Measurements from ENCODE around the gene PCBP1.
A peak's percentile ranks its signal among the peaks of the same experiment; 100 is the strongest.
"Not testable (repeated sequence)": the region's sequence is repeated elsewhere in the genome, so short reads cannot be mapped to it uniquely, and the experiment has no call there.

PCBP1 gene

DNA sequence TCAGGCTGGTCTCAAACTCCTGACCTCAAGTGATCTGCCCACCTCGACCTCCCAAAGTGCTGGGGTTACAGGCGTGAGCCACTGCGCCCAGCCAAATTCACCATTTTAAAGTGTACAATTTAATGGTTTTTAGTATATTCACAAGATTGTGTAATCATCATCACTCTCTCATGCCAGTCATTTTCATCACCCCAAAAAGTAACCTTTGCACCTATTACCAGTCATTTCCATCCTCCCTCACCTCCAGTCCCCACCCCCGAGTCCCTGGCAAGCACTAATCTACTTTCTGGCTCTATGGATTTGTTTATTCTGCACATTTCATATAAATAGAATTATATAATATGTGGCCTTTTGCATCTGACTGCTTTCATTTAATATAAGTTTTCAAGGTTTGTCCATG, 10.8 kb downstream of the PCBP1 start:
- no peak for DNase-seq (ENCODE audit: low spot score)

DNA sequence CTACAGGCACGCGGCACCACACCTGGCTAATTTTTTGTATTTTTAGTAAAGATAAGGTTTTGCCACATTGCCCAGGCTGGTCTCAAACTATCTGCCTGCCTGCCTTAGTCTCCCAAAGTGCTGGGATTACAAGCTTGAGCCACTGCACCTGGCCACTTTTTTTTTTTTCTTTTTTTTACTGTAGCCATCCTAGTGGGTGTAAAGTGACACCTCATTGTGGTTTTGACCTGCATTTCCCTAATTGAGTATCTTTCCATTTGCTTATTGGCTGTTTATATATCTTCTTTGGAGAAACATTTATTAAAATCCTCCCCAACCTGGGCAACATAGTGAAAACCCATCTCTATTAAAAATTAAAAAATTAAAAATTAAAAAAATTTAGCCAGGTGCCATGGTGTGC, 12.0 kb downstream of the PCBP1 start:
- no peak for DNase-seq (ENCODE audit: low spot score)

DNA sequence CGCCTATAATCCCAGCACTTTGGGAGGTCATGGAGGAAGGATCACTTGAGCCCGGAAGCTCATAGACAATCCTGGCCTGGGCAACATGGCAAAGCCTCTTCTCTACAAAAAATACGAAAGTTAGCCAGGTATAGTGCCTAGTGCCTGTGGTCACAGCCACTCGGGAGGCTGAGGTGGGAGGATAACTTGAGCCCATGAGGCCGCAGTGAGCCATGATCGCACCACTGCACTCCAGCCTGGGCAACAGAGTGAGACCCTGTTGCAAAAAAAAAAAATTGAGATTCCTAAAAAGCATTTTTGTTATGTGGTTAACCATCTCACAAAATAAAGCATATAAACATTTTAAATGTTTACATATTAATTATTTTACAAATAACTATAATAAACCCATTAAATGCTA, 13.9 kb downstream of the PCBP1 start:
- no peak for DNase-seq (ENCODE audit: low spot score)

DNA sequence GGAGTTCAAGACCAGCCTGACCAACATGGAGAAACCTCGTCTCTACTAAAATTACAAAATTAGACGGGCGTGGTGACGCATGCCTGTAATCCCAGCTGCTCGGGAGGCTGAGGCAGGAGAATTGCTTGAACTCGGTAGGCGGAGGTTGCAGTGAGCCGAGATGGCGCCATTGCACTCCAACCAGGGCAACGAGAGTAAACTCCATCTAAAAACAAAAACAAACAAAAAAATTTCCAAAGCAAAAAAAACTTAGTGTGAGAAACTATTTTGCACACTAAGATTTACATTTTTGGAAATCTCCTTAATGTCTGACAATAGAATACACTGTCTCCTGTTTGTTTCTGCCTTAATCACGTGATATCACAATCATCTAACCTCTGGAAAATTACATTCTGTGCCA, 14.4 kb downstream of the PCBP1 start:
- not testable (repeated sequence) for DNase-seq (ENCODE audit: low spot score)

DNA sequence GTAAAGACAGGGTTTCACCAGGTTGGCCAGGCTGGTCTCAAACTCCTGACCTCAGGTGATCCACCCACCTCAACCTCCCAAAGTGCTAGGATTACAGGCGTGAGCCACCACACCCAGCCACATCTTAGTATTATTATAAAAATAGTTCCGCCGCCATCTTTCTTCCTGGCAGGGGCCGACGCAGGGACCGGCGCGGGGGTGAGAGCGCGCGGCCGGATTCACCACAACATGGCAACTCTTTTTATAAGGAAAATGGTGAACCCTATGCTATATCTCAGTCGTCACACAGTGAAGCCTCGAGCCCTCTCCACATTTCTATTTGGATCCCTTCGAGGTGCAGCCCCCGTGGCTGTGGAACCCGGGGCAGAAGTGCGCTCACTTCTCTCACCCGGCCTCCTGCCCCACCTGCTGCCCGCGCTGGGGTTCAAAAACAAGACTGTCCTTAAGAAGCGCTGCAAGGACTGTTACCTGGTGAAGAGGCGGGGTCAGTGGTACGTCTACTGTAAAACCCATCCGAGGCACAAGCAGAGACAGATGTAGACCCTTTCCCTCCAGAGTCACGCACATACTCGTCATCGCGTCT, 15.1 kb downstream of the PCBP1 start:
- DNase-seq (ENCODE audit: low spot score), result not testable (repeated sequence)

DNA sequence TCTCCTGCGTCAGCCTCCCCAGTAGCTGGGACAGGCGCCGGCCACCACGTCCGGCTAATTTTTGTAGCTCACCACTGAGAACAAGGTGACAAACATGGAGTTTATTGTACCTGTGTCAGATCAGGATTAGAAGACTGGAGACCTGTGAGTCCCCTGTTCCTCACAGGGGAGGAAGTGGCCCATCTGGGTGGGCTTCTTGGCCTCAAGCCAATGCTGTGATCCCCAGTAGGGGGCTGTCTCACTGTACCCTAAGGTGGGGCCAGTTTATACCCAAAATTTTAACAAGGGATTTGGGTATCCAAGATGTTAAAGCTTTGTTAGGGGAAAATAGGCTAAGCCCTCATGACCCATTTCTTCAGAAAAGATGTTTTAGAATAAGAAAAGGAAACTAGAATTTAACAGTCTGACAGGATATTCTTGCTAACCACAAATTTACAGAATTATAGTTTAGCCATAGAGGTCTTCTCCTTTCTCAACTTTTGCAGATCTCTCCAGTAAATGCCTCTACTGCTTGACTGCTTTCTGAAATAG, 16.3 kb downstream of the PCBP1 start:
- no peak for DNase-seq (ENCODE audit: low spot score)

DNA sequence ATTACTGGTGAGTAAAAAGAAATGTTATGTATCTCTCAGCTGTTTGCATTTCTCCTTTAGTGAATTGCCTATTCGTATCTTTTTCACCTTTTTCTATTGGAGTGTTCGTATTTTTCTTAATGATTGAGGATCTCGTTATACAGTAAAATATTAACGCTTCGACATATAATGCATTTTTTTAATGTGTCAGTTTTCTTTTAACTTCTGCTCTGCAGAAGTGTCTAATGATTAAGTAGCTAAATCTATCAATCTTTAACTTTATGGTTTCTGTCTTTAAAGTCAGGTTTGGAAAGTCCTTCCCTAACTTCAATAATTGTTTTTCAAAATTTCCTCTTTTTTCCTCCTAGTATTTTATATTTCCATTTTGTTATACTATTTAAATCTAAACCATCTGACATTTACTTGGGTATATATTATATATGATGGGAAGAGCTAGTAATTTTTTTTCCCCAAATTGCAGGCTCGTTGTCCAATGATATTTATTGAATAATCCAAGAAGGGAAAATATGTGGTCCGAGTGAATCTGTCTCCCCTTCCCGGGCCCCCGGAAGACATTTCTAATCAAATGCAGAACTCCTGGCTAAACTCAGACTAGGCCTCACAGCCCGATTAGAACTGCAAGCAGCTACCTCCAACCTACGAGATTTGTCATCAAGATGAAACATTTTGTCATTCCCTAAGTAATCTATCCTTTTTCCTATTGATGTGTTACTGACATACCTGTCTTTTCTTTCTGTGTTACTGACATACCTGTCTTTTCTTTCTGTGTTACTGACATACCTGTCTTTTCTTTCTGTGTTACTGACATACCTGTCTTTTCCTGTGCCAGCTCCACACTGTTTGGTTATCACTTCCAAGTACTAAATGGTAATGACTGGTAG, 17.2 kb downstream of the PCBP1 start:
- peak; percentile 50 for DNase-seq (ENCODE audit: low spot score)

DNA sequence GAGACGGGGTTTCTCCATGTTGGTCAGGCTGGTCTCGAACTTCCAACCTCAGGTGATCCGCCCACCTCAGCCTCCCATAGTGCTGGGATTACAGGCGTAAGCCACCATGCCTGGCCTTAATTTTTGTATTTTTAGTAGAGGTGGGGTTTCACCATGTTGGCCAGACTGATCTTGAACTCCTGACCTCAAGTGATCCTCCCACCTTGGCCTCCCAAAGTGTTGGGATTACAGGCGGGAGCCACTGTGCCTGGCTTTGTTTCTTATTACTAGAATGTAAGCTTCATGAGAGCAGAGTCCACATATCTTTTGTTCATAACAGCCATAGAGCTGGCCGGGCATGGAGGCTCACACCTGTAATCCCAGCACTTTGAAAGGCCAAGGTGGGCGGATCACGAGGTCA, 18.9 kb downstream of the PCBP1 start:
- not testable (repeated sequence) for DNase-seq (ENCODE audit: low spot score)

DNA sequence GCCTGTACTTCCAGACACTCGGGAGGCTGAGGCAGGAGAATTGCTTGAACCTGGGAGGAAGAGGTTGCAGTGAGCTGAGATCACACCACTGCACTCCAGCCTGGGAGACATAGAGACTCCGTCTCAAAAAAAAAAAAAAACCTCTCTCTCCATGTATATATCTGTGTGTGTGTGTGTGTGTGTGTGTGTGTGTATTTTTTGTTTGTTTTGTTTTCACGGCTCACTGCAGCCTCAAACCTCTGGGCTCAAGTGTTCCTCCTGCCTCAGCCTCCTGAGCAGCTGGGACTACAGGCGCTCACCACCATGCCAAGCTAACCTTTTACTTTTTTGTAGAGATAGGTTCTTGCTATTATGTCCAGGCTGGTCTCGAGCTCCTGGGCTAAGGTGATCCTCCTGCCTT, 23.1 kb downstream of the PCBP1 start:
- DNase-seq (ENCODE audit: low spot score), result not testable (repeated sequence)

DNA sequence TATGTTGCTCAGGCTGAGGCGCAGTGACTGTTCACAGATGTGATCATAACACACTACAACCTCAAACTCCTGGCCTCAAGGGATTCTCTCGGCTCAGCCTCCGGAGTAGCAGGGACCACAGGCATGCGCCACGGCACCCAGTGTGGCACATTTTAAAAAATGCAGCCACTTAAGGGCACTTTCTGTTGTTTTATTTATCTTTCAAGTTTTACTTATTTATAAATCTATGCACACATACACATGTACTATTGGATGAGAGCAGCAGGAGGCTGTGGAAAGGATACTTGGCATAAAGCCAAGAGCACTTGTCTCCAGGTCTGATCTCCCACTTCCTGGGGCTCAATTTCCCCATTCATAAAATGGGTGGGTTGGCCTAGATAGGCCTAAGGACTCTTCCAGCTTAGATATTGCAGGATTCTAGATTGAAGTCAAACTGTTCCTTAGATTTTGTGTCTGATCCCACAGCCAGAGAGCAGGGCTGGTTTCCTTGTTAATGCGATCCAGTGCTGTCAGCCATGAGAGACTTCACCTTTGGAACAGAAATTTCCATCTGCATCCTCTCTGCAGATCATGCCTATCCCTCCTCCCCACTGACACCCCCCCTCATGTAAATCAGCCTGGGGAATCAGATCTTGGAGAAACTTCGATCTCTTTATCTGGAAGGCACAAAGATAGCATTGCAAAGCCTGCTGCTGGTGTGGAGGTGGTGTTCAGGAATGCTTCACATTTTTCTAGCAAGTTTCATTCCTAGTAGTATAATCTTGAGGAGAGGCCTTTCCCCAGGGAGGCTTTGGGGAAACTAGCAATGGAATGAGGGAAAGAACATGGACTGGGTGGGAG, 24.7 kb downstream of the PCBP1 start:
- no peak for DNase-seq (ENCODE audit: low spot score)

DNA sequence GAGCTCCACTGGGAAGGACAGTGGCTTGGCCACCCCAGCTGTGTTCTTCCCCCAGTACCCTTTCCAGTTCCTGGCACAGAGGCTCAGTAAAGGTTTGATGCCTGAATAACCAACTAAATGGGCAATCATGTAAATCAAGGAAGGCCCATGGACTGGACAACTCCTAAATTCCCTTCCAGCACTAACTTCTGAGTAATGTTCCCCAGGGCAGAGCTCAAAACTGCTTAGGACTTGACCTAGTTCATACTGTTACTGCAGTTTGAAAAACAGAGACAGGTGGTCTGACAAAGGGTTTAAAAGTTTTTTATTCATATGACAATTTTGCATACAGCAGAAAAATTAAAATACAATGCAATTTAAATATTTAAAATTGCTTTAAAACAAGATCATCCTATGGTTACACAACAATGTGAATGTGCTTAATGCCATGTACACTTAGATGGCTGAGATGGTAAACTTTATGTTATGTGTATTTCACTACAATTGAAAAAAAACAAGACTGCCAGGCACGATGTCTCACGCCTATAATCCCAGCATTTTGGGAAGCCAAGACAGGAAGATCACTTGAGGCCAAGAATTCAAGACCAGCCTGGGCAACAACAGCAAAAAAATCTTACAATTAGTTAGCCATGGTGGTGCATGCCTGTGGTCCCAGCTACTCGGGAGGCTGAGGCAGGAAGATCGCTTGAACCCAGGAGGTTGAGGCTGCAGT, 26.2 kb downstream of the PCBP1 start:
- DNase-seq (ENCODE audit: low spot score), result no peak

DNA sequence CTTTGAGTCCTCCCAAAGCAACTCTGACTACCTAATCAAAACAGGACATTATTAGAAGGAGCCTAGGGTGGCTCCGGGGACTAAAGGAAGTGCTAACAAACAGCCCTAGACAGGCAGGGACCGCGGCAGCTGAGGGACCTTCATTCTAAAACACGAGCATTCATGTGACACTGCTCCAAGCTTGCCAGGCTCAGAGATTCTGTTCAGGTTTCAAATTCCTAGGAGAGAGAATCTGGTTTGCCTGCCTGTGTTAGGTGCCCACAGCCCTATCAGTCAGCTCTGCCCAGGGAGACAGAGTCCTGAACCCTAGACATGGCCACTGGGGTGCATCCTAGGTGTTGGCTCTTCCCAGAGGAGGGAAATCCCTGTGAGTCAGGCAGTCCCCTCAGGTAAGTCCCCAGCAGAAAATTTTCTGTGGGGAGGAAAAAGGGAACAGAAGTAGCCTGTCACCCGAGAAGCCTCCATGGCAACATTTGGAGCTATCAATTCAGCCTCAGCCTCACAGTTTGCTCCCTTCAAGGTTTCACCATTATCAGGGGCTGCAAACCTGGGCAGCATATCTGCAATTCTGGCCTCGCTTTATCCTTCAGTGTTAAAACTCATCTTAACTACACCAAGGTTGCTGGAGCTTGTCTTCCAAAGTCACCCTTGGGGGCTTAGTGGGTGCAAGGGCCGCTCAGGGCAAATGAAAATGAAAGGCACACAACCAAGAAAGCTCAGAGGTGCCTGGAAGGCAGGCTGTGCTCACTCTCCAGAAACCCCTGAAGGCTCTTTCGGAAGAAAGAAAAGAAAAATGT, 28.6 kb downstream of the PCBP1 start:
- DNase-seq (ENCODE audit: low spot score), result no peak

DNA sequence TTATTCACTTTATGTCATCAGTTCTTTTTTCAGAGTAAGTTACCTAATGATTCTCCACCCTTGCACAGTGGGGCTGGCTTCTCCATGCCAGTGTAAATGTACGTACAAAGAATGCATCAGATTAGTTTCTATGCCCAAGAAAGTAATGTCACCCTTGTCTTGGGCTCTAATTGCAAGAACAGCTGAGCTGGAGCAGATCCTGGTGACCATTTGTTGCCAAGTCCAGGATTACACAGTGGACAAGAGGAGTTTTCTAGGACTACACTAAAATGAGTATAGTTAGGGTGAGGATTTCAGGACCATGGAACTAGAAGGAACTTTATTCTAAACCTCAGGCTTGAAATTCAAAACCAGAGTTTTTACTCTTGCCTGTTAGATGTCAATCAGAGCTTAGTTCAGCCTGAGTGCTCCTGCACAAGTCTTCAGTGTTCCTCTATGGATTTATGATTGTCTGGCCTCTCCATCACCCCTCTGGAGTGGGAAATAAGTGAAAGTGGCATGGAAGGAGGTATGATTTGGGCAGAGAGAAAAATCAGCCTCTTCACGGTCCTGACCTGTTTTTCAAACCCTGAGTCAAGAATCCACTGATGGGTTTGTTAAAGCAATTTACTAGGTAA, 29.8 kb downstream of the PCBP1 start:
- DNase-seq (ENCODE audit: low spot score), result no peak

DNA sequence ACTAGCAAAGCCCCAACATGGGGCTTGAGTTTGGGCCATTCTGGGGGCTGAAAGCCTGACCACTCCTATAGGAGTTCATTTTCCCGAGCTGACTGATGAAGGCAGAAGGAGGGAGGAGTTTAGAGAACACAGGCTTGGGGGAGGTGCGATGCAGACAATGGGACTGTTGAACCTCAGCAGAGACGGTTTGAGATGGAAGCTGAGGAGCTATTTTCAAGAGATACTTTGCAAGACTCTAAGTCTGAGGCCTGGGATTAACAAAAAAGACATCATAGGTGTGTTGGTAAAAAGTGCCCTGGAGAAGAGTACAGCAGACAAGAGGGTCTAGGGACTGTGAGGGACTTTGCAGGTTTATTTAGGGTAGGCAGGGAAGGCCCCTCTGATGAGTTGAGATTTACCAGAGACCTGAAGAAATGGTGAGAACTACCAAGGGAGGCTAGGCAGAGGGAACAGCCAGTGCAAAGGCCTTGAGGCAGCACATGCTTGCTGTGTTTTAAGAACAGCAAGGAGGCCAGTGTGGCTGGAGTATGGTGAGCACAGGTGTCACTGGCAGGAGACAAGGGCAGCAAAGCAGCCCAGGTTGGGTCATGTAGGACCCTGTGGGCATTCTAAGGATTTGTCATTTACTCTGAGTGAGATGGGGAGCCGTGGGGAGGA, 31.6 kb downstream of the PCBP1 start:
- no peak for DNase-seq (ENCODE audit: low spot score)

DNA sequence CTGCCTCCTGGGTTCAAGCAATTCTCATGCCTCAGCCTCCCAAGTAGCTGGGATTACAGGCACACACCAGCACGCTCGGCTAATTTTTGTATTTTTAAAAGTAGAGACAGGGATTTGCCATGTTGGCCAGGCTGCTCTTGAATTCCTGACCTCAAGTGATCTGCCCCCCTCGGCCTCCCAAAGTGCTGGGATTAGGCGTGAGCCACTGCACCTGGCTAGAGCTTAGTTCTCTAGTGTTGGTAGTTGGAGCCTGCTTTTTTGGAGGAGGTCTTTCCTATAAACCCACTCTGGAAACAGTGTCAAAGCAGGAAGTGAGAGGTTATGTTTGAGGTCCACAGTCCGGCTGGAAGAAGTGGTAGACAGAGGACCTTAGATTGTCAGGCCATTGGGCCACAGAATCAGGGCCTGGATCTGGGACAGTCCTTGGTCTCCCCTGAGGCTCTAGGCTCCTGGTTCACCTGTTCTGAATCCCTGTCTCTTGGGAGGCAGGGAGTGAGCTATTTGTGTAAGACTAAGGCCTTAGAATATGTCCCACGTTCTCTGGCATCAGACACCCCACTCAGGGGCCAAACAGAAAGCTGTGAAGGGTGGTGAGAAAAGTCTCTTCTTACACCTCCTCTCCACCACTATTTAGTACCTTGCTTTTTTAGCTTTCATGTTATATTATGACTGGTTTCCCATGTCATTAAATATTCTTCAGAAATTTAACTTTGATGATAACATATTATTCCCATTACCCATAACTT, 34.5 kb downstream of the PCBP1 start:
- no peak for DNase-seq (ENCODE audit: low spot score)

DNA sequence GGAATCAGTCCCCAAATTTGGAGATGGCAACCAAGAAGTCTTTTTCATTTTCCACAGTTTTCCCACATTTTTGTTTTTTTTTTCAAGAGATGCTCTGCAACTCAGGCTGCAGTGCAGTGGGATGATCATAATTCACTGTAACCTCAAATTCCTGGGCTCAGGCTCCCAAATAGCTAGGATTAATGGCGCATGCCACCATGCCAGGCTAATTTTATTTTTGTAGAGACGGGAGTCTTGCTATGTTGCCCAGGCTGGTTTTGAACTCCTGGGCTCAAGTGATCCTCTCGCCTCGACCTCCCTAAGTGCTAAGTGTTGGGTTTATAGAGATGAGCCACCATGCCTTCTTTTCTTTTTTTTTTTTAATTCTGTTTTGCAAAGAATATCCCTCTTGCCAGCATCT, 35.2 kb downstream of the PCBP1 start:
- DNase-seq (ENCODE audit: low spot score), result no peak

DNA sequence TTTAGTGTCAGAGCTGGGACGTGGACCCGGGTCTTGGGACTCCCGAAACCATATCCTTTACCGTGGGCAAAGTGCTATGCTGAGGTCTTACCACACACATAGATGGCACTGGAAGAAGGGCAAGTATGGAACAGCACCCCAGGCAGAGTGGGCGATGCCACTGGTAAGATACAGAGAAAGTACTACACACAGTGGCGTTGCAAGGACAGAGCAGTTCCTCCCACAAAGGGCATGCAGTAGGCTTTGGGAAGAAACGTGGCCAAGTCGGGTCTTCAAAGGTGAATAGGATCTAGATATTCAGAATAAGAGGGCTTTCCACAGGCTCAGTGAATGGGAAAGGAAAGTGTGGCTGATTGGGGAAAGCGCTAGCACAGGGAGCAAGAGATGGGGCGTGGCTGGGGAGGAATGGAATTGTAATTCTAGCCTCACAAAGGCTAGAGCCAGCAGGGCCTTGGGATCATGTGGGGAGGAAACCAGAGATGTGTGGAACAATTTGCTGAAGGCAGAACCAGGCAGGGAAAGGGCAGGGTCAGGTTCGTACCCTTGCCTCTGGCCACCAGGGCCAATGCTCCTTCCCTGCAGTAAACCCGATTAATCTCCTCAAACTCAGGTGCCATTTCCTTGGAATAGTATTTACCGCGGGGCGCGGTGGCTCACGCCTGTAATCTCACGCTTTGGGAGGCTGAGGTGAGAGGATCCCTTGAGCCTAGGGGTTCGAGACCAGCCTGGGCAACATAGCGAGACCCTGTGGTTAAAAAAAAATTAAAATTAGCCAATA, 36.0 kb downstream of the PCBP1 start:
- no peak for DNase-seq (ENCODE audit: low spot score)

DNA sequence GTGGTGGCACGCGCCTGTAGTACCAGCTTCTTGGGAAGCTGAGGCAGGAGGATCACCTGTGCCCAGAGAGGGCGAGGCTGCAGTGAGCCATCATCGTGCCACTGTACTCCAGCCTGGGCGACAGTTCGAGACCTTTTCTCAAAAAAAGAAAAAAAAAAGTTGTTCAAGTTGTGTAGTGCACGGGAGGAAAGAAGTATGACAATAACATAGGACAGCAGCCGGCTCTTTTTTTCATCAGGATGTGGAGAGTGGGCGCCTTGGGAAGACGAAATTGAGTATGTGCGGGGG, 36.5 kb downstream of the PCBP1 start:
- DNase-seq (ENCODE audit: low spot score), result no peak

DNA sequence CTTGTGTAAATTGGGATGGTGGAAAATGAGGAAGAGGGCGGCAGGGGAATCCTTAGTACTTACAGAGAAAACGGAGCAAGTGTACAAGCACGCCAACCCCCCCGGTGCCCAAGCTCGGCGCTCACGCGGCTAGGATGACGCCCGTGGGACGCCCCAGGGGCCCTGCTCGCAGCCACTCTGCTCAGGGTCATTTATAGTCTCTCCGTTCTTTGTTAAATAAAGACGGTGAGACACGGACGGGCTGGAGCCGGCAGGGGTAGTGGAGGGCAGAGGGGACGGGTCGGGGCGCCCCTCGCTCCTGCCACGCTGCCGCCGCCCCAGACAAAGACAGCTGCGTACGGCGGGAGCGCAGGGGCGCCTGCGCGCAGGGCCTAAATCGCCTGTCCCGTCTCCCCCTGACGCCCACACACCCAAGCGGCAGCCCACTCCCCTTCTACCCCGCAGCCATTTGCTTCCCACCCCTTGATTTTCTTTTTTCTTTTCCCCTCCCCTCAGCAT, 37.8 kb downstream of the PCBP1 start:
- peak; percentile 78 for DNase-seq (ENCODE audit: low spot score)
